B cell (primary cell): Measurements from ENCODE around the gene NRK. TPM values are rescaled to one million over a fixed set of nuclear protein-coding genes. Genes with fewer than 3 reads are reported as not detected.

Source experiments
- ATAC-seq: fragments of 200-7000 bp; cut with Tn5 transposase; one replicate; pipeline ENCODE4 v1.10.0; 2021; ENCODE audit warnings: low read depth, mild to moderate bottlenecking, moderate number of reproducible peaks, moderate library complexity
- CTCF ChIA-PET: fragments of 350-600 bp; sonication (Branson Sonifier 250); formaldehyde crosslinking; loops from one replicate; lab custom pipeline; 2021; ENCODE audit warnings: antibody characterized with exemption, inconsistent platforms; lab: Charles Lee
- POLR2A ChIA-PET: fragments of 350-600 bp; sonication (Branson Sonifier 250); formaldehyde crosslinking; loops from one replicate; lab custom pipeline; 2021; ENCODE audit warnings: antibody characterized with exemption; lab: Charles Lee
- DNase-seq: peaks from one replicate; pipeline ENCODE4 v3.0.0; 2013
- H2AFZ ChIP-seq: 2 replicates; pipeline ENCODE4 v1.6.1; 2012; ENCODE audit warnings: mild to moderate bottlenecking, low read depth, low read length; ENCODE audit not compliant: insufficient read depth, poor library complexity, severe bottlenecking
- H3K27ac ChIP-seq, 2 donors: 1 replicate in 1 of 2; 2 replicates in 1 of 2; pipeline ENCODE4 v1.5.1; 2012 to 2013; ENCODE audit warnings: low read length in 2 of 2, mild to moderate bottlenecking in 2 of 2, moderate library complexity in 1 of 2
- H3K27me3 ChIP-seq, 4 experiments: fragments of 200-600 bp in 1 of 4; sonication (generic) in 1 of 4; replicated peaks in 1 of 4; 1 replicate in 2 of 4; 2 replicates in 2 of 4; pipeline versions ENCODE4 v1.6.1 to v1.7.0; 2013 to 2016; ENCODE audit warnings: low read length in 3 of 4, mild to moderate bottlenecking in 2 of 4, mixed read lengths in 1 of 4, moderate library complexity in 1 of 4; ENCODE audit not compliant: insufficient read depth in 4 of 4, control insufficient read depth in 3 of 4; ENCODE audit errors: control extremely low read depth in 1 of 4
- H3K36me3 ChIP-seq, 2 experiments: replicated peaks in 1 of 2; 1 replicate in 1 of 2; 2 replicates in 1 of 2; pipeline versions ENCODE4 v1.6.1 to v1.7.1; 2013; ENCODE audit warnings: low read length in 1 of 2; ENCODE audit not compliant: insufficient read depth in 2 of 2, control insufficient read depth in 1 of 2; ENCODE audit errors: control extremely low read depth in 1 of 2, extremely low read depth in 1 of 2
- H3K4me1 ChIP-seq, 2 donors: fragments of 200-600 bp in 1 of 2; sonication (generic) in 1 of 2; 1 replicate in 1 of 2; 2 replicates in 1 of 2; pipeline versions ENCODE4 v1.5.1 to v1.6.1; 2013 to 2017; ENCODE audit warnings: low read length in 2 of 2; ENCODE audit not compliant: control insufficient read depth in 2 of 2, insufficient read depth in 2 of 2
- H3K4me2 ChIP-seq: replicated peaks from 2 replicates; pipeline ENCODE3; 2012; ENCODE audit warnings: mild to moderate bottlenecking, low read depth, low read length; ENCODE audit not compliant: poor library complexity, severe bottlenecking
- H3K4me3 ChIP-seq, 5 experiments: fragments of 200-600 bp in 1 of 5; sonication (generic) in 1 of 5; 1 replicate in 3 of 5; 2 replicates in 2 of 5; pipeline versions ENCODE4 v1.5.1 to v1.7.0; 2011 to 2016; ENCODE audit warnings: low read length in 4 of 5, mild to moderate bottlenecking in 4 of 5, low read depth in 2 of 5, control low read depth in 1 of 5, moderate library complexity in 1 of 5; ENCODE audit not compliant: insufficient read depth in 1 of 5; ENCODE audit errors: control extremely low read depth in 1 of 5, extremely low read depth in 1 of 5
- H3K79me2 ChIP-seq: fragments of 200-600 bp; sonication (generic); one replicate; pipeline ENCODE4 v1.6.0; 2016; ENCODE audit warnings: low read length; ENCODE audit not compliant: control insufficient read depth, insufficient read depth
- H3K9ac ChIP-seq: fragments of 200-600 bp; sonication (generic); 2 replicates; pipeline ENCODE4 v1.6.1; 2017; ENCODE audit warnings: mild to moderate bottlenecking, low read length, moderate library complexity
- H3K9me3 ChIP-seq, 3 donors: one replicate each; pipeline versions ENCODE4 v1.6.1 to v1.7.1; 2013; ENCODE audit warnings: low read length in 2 of 3; ENCODE audit not compliant: control insufficient read depth in 2 of 3, insufficient read depth in 1 of 3; ENCODE audit errors: control extremely low read depth in 1 of 3
- H4K20me1 ChIP-seq: 2 replicates; pipeline ENCODE4 v1.6.0; 2012; ENCODE audit warnings: mild to moderate bottlenecking, low read length; ENCODE audit not compliant: insufficient read depth, control insufficient read depth, poor library complexity, severe bottlenecking
- H3K27ac Mint-ChIP-seq: one replicate; pipeline ENCODE4 v1.8.0; 2021; ENCODE audit warnings: mixed read lengths
- H3K27me3 Mint-ChIP-seq: one replicate; pipeline ENCODE4 v1.8.0; 2021; ENCODE audit warnings: mixed read lengths
- H3K4me1 Mint-ChIP-seq: one replicate; pipeline ENCODE4 v1.8.0; 2021; ENCODE audit warnings: mixed read lengths
- H3K4me3 Mint-ChIP-seq: one replicate; pipeline ENCODE4 v1.8.0; 2021; ENCODE audit warnings: mixed read lengths
- H3K9me3 Mint-ChIP-seq: one replicate; pipeline ENCODE4 v1.8.0; 2022; ENCODE audit warnings: mixed read lengths; ENCODE audit not compliant: insufficient read depth
- EZH2 ChIP-seq: IDR thresholded peaks from 2 replicates; pipeline ENCODE4 v1.6.1; 2012; ENCODE audit warnings: borderline replicate concordance, low read depth, mild to moderate bottlenecking, moderate library complexity, low read length; ENCODE audit not compliant: insufficient read depth, poor library complexity, severe bottlenecking
- WGBS: methylation state at CpG from one replicate; pipeline ENCODE4 v1.1.5; 2013; ENCODE audit warnings: missing lambda C conversion rate; ENCODE audit not compliant: insufficient coverage; 5-methylcytosine and 5-hydroxymethylcytosine counted together
- intact Hi-C: fragments of 100-400 bp; cut with micrococcal nuclease; formaldehyde crosslinking; loops from one replicate; pipeline ENCODE4 v1.10.0; 2022
- polyA plus RNA-seq: library from polyadenylated mRNA; depleted of rRNA; stranded (reverse); fragments of >200 nt; gene quantifications from 2 replicates; pipeline ENCODE4 v1.2.3, GENCODE V29; 2012
- total RNA-seq, 2 donors: library from RNA; stranded (reverse); fragments of 120-200 nt in 1 of 2; gene quantifications; 1 replicate in 1 of 2; 2 replicates in 1 of 2; pipeline versions ENCODE4 v1.2.3 to v1.2.4, GENCODE V29; 2013 to 2022
- TF ChIP-seq, protein P1 (sequence below): fragments of 200-600 bp; IDR thresholded peaks from one replicate; pipeline ENCODE4 v1.8.0; 2022; ENCODE audit warnings: antibody characterized with exemption, mild to moderate bottlenecking

The NRK gene
- total and polyA plus RNA-seq, 2 donors (not counting 1 experiment from before 2014, with no cell fraction given), result not detected

DNA sequence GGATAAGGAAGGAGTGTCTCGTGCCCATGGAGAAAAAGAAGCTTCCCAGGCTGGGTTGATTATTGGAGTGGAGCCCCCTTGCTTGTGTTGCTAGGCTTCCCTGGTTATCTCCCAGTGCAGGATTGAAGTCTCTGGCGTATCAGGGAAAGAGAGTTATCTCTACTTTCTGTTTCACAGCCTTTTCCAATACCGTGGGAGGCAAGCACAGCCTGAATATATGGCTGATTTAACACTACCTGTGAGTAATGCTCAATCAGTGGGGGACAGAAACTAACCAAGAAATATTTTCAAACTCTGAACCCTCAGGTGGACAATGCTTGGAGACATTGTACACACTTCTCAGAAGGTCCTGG, 151.0 kb downstream of the NRK start:
- Histone ChIP-seq H3K9me3 (no peaks in the 10 kb centered on the region), H4K20me1 (no peaks in the 10 kb centered on the region), H3K4me1 (no peaks in the 10 kb centered on the region), H3K27me3 (no peaks in the 10 kb centered on the region), H3K4me2 (no peak overlapping the region), H3K27ac (no peak overlapping the region), H3K9ac (no peak overlapping the region), H3K4me3 (no peak overlapping the region), H3K79me2 (no peaks in the 10 kb centered on the region), H2AFZ (no peak overlapping the region), H3K36me3 (no peaks in the 10 kb centered on the region)
- WGBS, result no CpG with 5 or more reads among the region's 3 CpGs
- Mint-ChIP-seq H3K27me3 (no peaks in the 10 kb centered on the region), H3K9me3 (peaks cover 2% of the 10 kb centered on the region), H3K4me1 (no peaks in the 10 kb centered on the region), H3K4me3 (no peak overlapping the region), H3K27ac (no peak overlapping the region)
- ChIA-PET POLR2A (no interaction called here), CTCF (no interaction called here)
- DNase-seq, result no peak
- TF ChIP-seq, protein P1, sequence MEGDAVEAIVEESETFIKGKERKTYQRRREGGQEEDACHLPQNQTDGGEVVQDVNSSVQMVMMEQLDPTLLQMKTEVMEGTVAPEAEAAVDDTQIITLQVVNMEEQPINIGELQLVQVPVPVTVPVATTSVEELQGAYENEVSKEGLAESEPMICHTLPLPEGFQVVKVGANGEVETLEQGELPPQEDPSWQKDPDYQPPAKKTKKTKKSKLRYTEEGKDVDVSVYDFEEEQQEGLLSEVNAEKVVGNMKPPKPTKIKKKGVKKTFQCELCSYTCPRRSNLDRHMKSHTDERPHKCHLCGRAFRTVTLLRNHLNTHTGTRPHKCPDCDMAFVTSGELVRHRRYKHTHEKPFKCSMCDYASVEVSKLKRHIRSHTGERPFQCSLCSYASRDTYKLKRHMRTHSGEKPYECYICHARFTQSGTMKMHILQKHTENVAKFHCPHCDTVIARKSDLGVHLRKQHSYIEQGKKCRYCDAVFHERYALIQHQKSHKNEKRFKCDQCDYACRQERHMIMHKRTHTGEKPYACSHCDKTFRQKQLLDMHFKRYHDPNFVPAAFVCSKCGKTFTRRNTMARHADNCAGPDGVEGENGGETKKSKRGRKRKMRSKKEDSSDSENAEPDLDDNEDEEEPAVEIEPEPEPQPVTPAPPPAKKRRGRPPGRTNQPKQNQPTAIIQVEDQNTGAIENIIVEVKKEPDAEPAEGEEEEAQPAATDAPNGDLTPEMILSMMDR, result no peak
- no peak for TF ChIP-seq EZH2
- intact Hi-C loops, result no loop called here
- ATAC-seq, result no peak

DNA sequence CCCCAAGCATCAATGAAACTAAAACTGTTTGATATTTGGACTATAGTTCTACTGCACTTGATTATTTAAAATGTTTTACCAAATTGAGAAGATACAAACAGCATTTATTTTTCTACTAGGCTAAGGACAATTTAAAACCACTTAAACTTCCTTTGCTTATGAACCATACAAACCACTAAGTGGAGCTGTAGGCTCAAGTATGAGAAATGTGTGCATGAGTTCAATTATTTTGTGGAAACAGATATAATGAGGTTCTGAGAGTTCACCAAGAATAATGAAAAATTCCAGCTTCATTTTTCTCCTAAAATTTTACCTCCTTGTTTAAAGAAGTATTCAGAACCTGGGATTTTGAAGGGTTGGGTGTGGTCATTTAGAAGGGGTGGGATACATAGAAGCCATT, 153.0 kb downstream of the NRK start:
- no peak overlapping the region for H3K4me2 ChIP-seq
- no peaks in the 10 kb centered on the region for H3K79me2 ChIP-seq
- no peak overlapping the region for H3K27ac ChIP-seq
- no peak overlapping the region for H3K4me3 ChIP-seq
- Mint-ChIP-seq H3K27ac (no peak overlapping the region), H3K4me1 (no peaks in the 10 kb centered on the region), H3K9me3 (no peaks in the 10 kb centered on the region), H3K27me3 (no peaks in the 10 kb centered on the region), H3K4me3 (no peak overlapping the region)
- ATAC-seq (no peak), DNase-seq (no peak)
- no peak overlapping the region for H3K9ac ChIP-seq
- no peaks in the 10 kb centered on the region for H3K9me3 ChIP-seq
- CTCF ChIA-PET, result no interaction called here
- no peaks in the 10 kb centered on the region for H3K27me3 ChIP-seq
- no peak overlapping the region for H2AFZ ChIP-seq
- POLR2A ChIA-PET, result no interaction called here
- no peaks in the 10 kb centered on the region for H4K20me1 ChIP-seq
- TF ChIP-seq, protein P1, result no peak
- TF ChIP-seq EZH2, result no peak
- intact Hi-C loops, result no loop called here
- no peaks in the 10 kb centered on the region for H3K4me1 ChIP-seq
- no peaks in the 10 kb centered on the region for H3K36me3 ChIP-seq
